Parathyroid adenoma (tissue), 2 donors: ENCODE measurements around the gene FANCC.

Experiments
- H2AFZ ChIP-seq: fragments of 300-600 bp; sonication (generic); one replicate; pipeline ENCODE4 v1.7.0; 2017; ENCODE audit warnings: antibody characterized with exemption, mild to moderate bottlenecking
- H3K27ac ChIP-seq: fragments of 300-600 bp; sonication (generic); one replicate; pipeline ENCODE4 v1.7.0; 2017
- H3K27me3 ChIP-seq: fragments of 300-600 bp; sonication (generic); one replicate; pipeline ENCODE4 v1.7.0; 2017; ENCODE audit warnings: low read length; ENCODE audit not compliant: control insufficient read depth, insufficient read depth
- H3K36me3 ChIP-seq: fragments of 300-600 bp; sonication (generic); one replicate; pipeline ENCODE4 v1.7.0; 2017; ENCODE audit warnings: low read length; ENCODE audit not compliant: control insufficient read depth, insufficient read depth
- H3K4me1 ChIP-seq: fragments of 300-600 bp; sonication (generic); one replicate; pipeline ENCODE4 v1.7.0; 2017; ENCODE audit warnings: control low read depth
- H3K4me2 ChIP-seq: fragments of 300-600 bp; sonication (generic); one replicate; pipeline ENCODE4 v1.7.0; 2017; ENCODE audit warnings: low read length
- H3K4me3 ChIP-seq: fragments of 300-600 bp; sonication (generic); one replicate; pipeline ENCODE4 v1.7.0; 2017; ENCODE audit warnings: low read depth, low read length
- H3K79me2 ChIP-seq: fragments of 300-600 bp; sonication (generic); one replicate; pipeline ENCODE4 v1.7.0; 2017; ENCODE audit warnings: control low read depth
- H3K9ac ChIP-seq: fragments of 300-600 bp; sonication (generic); one replicate; pipeline ENCODE4 v1.7.0; 2017; ENCODE audit warnings: mild to moderate bottlenecking
- H3K9me3 ChIP-seq: fragments of 300-600 bp; sonication (generic); one replicate; pipeline ENCODE4 v1.7.0; 2017; ENCODE audit warnings: low read length; ENCODE audit not compliant: control insufficient read depth
- CTCF ChIP-seq: fragments of 300-600 bp; sonication (generic); IDR thresholded peaks from one replicate; pipeline ENCODE4 v1.7.0; 2017; ENCODE audit warnings: antibody characterized with exemption, mild to moderate bottlenecking
- donor health status: primary hyperparathyroidism.

Gene FANCC

GRCh38 chr9:95342571-95342970 lies 25.1 kb upstream of the FANCC start:
- TF ChIP-seq CTCF: no peak
- H3K36me3 ChIP-seq: no peaks in the 10 kb centered on the region
- no peak overlapping the region for H3K4me2 ChIP-seq
- no peak overlapping the region for H3K4me3 ChIP-seq
- H3K4me1 ChIP-seq: no peaks in the 10 kb centered on the region
- H2AFZ ChIP-seq: no peak overlapping the region
- no peaks in the 10 kb centered on the region for H3K79me2 ChIP-seq
- no peak overlapping the region for H3K9ac ChIP-seq
- no peaks in the 10 kb centered on the region for H3K27me3 ChIP-seq
- H3K9me3 ChIP-seq: no peaks in the 10 kb centered on the region
- H3K27ac ChIP-seq: no peak overlapping the region

GRCh38 chr9:95341293-95341962 lies 23.9 kb upstream of the FANCC start:
- Histone ChIP-seq H3K36me3 (no peaks in the 10 kb centered on the region), H3K4me2 (no peak overlapping the region), H3K4me1 (no peaks in the 10 kb centered on the region), H3K4me3 (no peak overlapping the region), H3K9me3 (no peaks in the 10 kb centered on the region), H3K27ac (no peak overlapping the region), H3K79me2 (no peaks in the 10 kb centered on the region), H3K27me3 (no peaks in the 10 kb centered on the region), H2AFZ (no peak overlapping the region), H3K9ac (no peak overlapping the region)
- no peak for TF ChIP-seq CTCF

- Histone ChIP-seq H3K9me3 (no peaks in the 10 kb centered on the region), H3K79me2 (no peaks in the 10 kb centered on the region), H3K36me3 (no peaks in the 10 kb centered on the region), H3K4me2 (no peak overlapping the region), H3K27ac (no peak overlapping the region), H3K9ac (no peak overlapping the region), H2AFZ (no peak overlapping the region), H3K4me3 (no peak overlapping the region), H3K4me1 (no peaks in the 10 kb centered on the region), H3K27me3 (no peaks in the 10 kb centered on the region)
- TF ChIP-seq CTCF: no peak
Observed at GRCh38 chr9:95338243-95338642, 20.7 kb upstream of the FANCC start.

GRCh38 chr9:95336281-95336680 lies 18.8 kb upstream of the FANCC start:
- Histone ChIP-seq H3K4me1 (no peaks in the 10 kb centered on the region), H2AFZ (no peak overlapping the region), H3K4me2 (no peak overlapping the region), H3K4me3 (no peak overlapping the region), H3K9me3 (no peaks in the 10 kb centered on the region), H3K27me3 (no peaks in the 10 kb centered on the region), H3K9ac (no peak overlapping the region), H3K36me3 (no peaks in the 10 kb centered on the region), H3K79me2 (no peaks in the 10 kb centered on the region), H3K27ac (no peak overlapping the region)
- TF ChIP-seq CTCF: no peak

GRCh38 chr9:95333426-95333825 lies 15.9 kb upstream of the FANCC start:
- Histone ChIP-seq H3K27me3 (no peaks in the 10 kb centered on the region), H2AFZ (no peak overlapping the region), H3K9ac (no peak overlapping the region), H3K4me3 (no peak overlapping the region), H3K4me1 (no peaks in the 10 kb centered on the region), H3K79me2 (no peaks in the 10 kb centered on the region), H3K4me2 (no peak overlapping the region), H3K27ac (no peak overlapping the region), H3K9me3 (no peaks in the 10 kb centered on the region), H3K36me3 (no peaks in the 10 kb centered on the region)
- no peak for TF ChIP-seq CTCF
